Breast epithelium (tissue), 3 donors: Measurements from ENCODE around the gene STMP1.

ENCODE experiments used
- CTCF ChIP-seq, 3 donors: fragments of 450-650 bp; IDR thresholded peaks; one replicate each; pipeline ENCODE4 v1.5.1; 2016 to 2017; ENCODE audit warnings: antibody characterized with exemption in 3 of 3, mild to moderate bottlenecking in 3 of 3, moderate library complexity in 3 of 3
- POLR2A ChIP-seq: fragments of 450-650 bp; IDR thresholded peaks from one replicate; pipeline ENCODE4 v1.6.1; 2016; ENCODE audit warnings: antibody characterized with exemption, mild to moderate bottlenecking, moderate library complexity
- POLR2AphosphoS5 ChIP-seq, 3 donors: sonication (generic); formaldehyde crosslinking; IDR thresholded peaks; one replicate each; pipeline ENCODE4 v1.6.1; 2017; ENCODE audit warnings: antibody characterized with exemption in 3 of 3

- no peak for TF ChIP-seq CTCF (IDR thresholded peaks at IDR 0.05)
- TF ChIP-seq POLR2A, result no peak
- no peak for TF ChIP-seq POLR2AphosphoS5 (IDR thresholded peaks at IDR 0.05)
Observed at GRCh38 chr7:135653340-135654080, 8.8 kb upstream of the STMP1 start.
